Stimulated activated naive CD8-positive, alpha-beta T cell treated with anti-CD3 and anti-CD28 coated beads, Interleukin-15, amount 100 ng/mL, for 72 hours (primary cell): ENCODE measurements around the gene AHRR.
A peak's percentile ranks its signal among the peaks of the same experiment; 100 is the strongest.

ENCODE experiments used
- ATAC-seq: fragments of 150-1000 bp; cut with Tn5 transposase; 2 replicates; pipeline ENCODE4 v1.10.0; 2021; ENCODE audit warnings: mild to moderate bottlenecking, moderate library complexity
- DNase-seq, 2 donors: peaks; one replicate each; pipeline ENCODE4 v3.0.0; 2021 to 2022
- H3K27ac Mint-ChIP-seq, 2 donors: one replicate each; pipeline ENCODE4 v1.8.0; 2022; ENCODE audit warnings: mild to moderate bottlenecking in 2 of 2, mixed read lengths in 2 of 2, moderate library complexity in 2 of 2
- H3K27me3 Mint-ChIP-seq: one replicate; pipeline ENCODE4 v1.8.0; 2022; ENCODE audit warnings: mixed read lengths
- H3K4me1 Mint-ChIP-seq: one replicate; pipeline ENCODE4 v1.8.0; 2022; ENCODE audit warnings: mild to moderate bottlenecking, mixed read lengths
- H3K4me3 Mint-ChIP-seq, 2 donors: one replicate each; pipeline ENCODE4 v1.8.0; 2022; ENCODE audit warnings: mild to moderate bottlenecking in 2 of 2, mixed read lengths in 2 of 2, moderate library complexity in 1 of 2
- H3K9me3 Mint-ChIP-seq, 2 donors: one replicate each; pipeline ENCODE4 v1.8.0; 2022; ENCODE audit warnings: mixed read lengths in 2 of 2

The AHRR gene

DNA sequence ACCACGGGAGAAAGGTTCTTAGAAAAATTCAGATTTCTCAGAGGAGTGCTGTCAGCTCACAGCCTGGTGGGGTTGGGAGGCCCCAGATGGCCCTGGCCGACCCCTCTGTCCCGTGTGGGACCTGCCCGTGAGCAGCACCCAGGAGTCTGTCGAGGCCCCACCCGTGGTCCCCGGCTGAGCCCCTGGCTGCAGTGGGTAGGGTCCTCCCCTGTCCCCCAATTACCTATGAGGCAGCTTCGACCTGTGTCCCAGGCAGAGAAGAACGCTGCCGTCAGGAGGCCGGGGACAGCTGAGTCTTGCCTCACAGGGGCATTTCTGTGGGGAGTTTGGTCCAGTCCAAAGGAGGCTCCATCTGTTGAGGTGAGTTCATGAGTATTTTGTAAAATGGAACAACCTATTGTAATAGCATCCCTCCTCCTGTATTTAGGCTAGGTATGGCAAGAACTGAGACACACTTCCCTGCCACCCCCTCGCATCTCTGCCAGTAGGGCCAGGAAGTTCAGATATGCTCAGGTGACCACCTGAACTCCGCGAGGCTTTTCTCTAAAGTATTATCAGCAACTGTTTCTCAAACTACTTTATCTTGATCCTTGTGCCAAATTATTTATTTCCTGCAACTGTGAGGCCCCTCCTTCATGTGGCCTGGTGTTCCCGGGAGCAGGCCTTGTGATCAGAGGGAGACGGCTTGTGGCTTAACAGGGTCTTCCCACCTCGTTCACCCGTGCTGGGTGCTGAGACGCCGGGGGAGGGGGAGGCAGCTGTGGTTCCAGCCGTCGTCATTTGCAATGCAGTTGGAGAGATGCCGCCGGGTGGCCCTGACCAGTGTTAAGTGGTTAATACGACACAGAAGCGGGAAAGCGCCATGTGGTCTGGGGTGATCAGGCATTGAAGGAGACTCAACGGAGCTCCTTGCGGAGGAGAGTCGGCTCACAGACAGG is 1.7 kb downstream of the AHRR start:
- peaks cover 39% of the 10 kb centered on the region for H3K4me1 Mint-ChIP-seq
- H3K27me3 Mint-ChIP-seq, result peaks cover 34% of the 10 kb centered on the region
- peak; percentile 3 for ATAC-seq
- H3K9me3 Mint-ChIP-seq, result no peaks in the 10 kb centered on the region
- H3K27ac Mint-ChIP-seq, result peak overlapping the region in 1 of 2 donors; percentile 19
- no peak for DNase-seq
- H3K4me3 Mint-ChIP-seq, result peak overlapping the region; percentile 80 to 82

DNA sequence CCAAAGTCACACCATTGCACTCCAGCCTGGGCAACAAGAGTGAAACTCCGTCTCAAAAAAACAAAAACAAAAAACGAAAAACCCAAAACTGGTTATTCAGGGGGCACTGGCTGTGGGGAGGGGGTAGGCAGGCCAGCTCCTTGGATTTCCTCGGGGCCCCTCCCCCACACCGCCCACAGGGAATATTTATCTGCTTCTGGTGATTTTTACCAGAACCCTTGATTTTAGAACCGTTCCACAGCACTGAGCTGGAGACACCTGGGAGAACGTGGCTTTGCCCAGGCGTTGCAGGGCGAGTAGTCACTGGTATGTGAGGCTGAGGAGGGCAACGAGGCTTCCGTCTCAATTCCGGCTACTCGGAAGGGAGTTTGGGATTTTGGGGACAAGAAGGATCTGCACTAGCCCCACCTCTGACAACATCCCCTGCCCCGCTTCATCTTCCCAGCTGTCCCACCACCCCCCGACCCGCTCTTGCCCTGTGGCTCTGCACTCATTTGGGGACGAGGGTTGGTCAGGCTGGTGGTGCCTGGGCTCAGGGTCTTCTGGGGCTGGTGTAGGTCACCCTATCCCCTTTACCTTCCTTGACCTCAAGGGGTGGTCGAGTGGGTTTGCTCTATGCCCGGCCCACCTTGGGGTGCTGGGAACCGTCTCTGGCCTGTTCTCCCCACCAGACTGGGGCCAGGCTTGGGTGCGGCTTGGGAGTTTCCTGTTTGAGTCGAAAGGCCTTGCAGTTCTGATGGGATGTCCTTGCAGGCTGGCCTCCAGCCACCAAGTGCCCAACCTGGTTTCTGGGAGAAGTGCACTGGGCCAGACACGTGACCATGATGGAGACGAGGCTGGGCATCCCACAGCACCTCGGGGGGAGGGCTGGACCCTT is 3.5 kb downstream of the AHRR start:
- ATAC-seq, result no peak

DNA sequence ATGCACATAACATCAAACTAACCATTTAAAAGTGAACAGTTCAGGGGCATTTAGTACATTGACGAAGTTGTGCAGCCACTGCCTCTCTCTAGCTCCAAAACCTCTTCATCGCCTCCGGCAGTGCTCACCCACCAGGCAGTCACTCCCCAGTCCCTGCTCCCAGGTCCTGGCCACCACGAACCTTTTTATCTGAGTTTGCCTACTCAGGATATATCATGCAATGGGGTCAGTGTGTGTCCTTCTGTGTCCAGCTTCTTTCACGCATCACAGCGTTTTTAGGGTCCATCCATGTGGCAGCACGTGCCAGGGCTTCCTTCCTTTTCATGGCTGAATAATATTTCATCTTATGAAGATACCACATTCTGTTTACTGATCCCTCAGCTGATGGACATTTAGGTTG is 4.6 kb downstream of the AHRR start:
- no peak for ATAC-seq
- H3K9me3 Mint-ChIP-seq, result no peaks in the 10 kb centered on the region
- H3K4me3 Mint-ChIP-seq, result no peak overlapping the region
- H3K27ac Mint-ChIP-seq, result no peak overlapping the region
- DNase-seq, result no peak
- peaks cover 44% of the 10 kb centered on the region for H3K4me1 Mint-ChIP-seq
- H3K27me3 Mint-ChIP-seq, result peaks cover 14% of the 10 kb centered on the region

More for the DNA sequence above, 3.5 kb downstream of the AHRR start:
- Mint-ChIP-seq H3K27ac (no peak overlapping the region), H3K27me3 (peaks cover 23% of the 10 kb centered on the region), H3K9me3 (no peaks in the 10 kb centered on the region), H3K4me1 (peaks cover 41% of the 10 kb centered on the region), H3K4me3 (no peak overlapping the region)
- no peak for DNase-seq

DNA sequence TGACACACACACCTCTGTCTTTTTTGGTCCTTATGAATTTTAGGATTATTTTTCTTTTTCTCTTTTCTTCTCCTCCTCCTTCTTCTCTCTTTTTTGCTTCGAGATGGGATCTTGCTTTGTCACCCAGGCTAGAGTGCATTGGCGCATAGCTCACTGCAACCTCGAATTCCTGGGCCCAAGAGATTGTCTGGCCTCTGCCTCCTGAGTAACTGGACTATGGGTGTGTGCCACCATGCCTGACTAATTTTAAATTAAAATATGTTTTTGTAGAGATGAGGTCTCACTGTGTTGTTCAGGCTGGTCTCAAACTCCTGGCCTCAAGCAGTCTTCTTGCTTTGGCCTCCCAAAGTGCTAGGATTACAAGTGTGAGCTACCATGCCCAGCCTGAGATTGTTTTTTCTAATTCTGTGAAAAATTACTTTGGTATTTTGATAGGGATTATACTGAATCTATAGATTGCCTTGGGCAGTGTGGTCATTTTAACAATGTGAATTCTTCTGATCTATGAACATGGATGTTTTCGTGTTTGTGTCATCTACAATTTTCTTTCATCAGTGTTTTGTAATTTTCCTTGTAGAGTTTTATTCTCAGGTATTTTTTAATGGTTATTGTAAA is 7.7 kb downstream of the AHRR start:
- Mint-ChIP-seq H3K4me3 (no peak overlapping the region), H3K27me3 (peaks cover 14% of the 10 kb centered on the region), H3K9me3 (no peaks in the 10 kb centered on the region), H3K4me1 (peaks cover 58% of the 10 kb centered on the region), H3K27ac (no peak overlapping the region)
- ATAC-seq (no peak), DNase-seq (no peak)

DNA sequence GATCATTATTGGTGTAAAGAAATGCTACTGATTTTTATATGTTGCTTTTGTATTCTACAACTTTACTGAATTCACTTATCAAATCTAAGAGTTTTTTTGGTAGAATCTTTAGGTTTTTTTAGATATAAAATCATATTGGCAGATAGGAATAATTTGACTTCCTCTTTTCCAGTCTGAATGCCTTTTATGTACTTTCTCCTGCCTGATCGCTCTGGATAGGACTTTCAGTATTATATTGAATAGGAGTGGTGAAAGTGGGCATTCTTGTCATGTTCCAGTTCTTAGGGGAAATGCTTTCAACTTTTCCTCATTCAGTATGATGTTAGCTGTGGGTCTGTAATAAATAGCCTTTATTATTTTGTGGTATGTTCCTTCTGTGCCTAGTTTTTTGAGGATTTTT is 8.3 kb downstream of the AHRR start:
- ATAC-seq, result no peak
- no peak for DNase-seq
- Mint-ChIP-seq H3K27me3 (peaks cover 14% of the 10 kb centered on the region), H3K4me1 (peaks cover 63% of the 10 kb centered on the region), H3K9me3 (no peaks in the 10 kb centered on the region), H3K4me3 (no peak overlapping the region), H3K27ac (no peak overlapping the region)

DNA sequence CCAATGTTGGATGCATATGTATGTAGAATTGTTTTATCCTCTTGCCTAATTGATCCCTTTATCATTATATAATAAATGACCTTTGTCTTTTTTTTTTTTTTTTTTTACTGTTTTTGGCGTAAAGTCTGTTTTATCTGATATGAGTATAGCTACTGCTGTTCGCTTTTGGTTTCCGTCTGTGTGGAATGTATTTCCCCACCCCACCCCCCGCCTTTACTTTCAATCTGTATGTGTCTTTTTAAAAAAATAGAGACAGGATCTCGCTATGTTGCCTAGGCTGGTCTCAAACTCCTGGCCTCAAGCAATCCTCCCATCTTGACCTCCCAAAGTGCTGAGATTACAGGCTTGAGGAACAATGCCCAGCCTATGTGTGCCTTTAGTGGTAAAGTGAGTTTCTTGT is 11.3 kb downstream of the AHRR start:
- Mint-ChIP-seq H3K27me3 (no peaks in the 10 kb centered on the region), H3K27ac (peak overlapping the region in 1 of 2 donors; percentile 78), H3K9me3 (no peaks in the 10 kb centered on the region), H3K4me1 (peaks cover 81% of the 10 kb centered on the region), H3K4me3 (peak overlapping the region; percentile 24 to 74)
- no peak for DNase-seq
- ATAC-seq, result peak; percentile 84

DNA sequence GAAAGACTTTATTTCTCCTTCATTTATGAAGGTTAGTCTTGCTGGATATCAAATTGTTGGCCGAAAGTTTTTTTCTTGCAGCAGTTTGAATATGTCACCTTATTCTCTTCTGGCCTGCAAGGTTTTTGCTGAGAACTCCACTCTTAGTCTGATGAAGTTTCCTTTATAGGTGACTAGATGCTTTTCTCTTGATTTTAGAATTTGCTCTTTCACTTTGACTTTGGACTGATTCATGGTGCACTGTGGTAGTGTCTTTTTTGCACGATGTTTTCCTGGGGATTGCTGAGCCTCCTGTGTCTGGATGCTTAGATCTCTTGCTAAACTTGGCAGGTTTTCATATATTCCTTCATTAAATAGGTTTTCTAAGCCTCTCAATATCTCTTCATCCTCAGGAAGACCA is 12.4 kb downstream of the AHRR start:
- ATAC-seq (peak; percentile 80), DNase-seq (no peak)
- no peak overlapping the region for H3K27ac Mint-ChIP-seq
- H3K4me1 Mint-ChIP-seq, result peaks cover 80% of the 10 kb centered on the region
- H3K27me3 Mint-ChIP-seq, result no peaks in the 10 kb centered on the region
- H3K4me3 Mint-ChIP-seq, result peak overlapping the region; percentile 37 to 74
- H3K9me3 Mint-ChIP-seq, result no peaks in the 10 kb centered on the region

DNA sequence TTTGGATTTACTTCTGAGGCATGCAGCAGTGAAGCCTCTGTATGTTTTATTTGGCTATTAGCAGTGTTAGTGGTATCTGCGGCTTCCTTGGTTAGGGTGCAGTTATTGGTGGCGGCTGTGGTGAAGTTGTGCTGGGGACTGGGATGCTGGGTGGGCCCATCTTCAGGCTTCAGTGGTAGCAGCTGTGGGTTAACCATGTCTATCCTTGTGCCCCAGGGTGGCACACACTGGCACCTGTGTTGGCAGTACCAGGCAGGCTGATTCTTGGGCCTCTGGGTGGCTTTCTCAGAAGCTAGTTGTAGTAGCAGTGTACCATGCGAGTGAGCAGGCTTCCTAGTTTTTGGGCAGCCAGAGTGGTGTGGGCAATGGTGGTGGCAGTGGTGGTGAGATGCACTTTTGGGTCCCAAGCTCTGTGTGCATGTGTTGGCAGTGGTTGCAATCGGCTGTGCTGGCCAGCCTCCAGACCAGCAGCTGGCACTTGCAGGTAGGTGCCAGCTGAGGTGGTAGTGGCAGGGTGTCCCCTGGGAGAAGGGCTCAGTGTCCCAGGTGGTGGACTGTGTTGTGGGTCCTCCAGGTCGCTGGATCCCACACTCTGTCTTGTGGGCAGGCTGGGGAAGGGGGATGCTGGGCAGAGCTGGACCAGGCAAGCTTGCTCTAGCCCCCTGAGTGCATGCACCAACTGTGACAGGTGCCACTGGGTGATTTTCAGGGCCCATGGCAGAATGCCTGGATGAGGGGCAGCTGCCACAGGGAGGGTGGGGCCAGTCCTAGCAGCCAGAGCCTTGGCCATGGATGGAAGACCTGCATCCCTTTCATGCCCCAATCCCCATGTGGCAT is 13.6 kb downstream of the AHRR start:
- Mint-ChIP-seq H3K4me3 (peak overlapping the region; percentile 37 to 74), H3K27ac (peak overlapping the region in 1 of 2 donors; percentile 1), H3K9me3 (no peaks in the 10 kb centered on the region), H3K27me3 (no peaks in the 10 kb centered on the region), H3K4me1 (peaks cover 68% of the 10 kb centered on the region)
- DNase-seq (no peak), ATAC-seq (peak; percentile 42)

DNA sequence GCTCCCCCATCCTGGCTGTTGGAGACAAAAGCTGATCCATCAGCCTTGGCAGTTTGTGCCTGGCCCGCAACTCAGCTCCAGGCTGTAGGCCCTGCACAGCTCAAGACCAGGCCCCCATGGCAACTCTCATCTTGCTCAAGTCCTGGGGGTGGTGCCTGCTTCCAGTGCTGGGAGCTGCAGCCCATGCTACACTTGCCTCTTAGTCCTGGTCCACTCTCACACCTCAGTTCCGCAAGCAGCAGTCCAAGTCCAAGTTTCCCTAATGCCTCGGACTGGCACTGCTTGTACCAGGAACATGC is 14.2 kb downstream of the AHRR start:
- DNase-seq (no peak), ATAC-seq (no peak)
- Mint-ChIP-seq H3K27me3 (no peaks in the 10 kb centered on the region), H3K4me3 (no peak overlapping the region), H3K27ac (no peak overlapping the region), H3K9me3 (no peaks in the 10 kb centered on the region), H3K4me1 (peaks cover 62% of the 10 kb centered on the region)

DNA sequence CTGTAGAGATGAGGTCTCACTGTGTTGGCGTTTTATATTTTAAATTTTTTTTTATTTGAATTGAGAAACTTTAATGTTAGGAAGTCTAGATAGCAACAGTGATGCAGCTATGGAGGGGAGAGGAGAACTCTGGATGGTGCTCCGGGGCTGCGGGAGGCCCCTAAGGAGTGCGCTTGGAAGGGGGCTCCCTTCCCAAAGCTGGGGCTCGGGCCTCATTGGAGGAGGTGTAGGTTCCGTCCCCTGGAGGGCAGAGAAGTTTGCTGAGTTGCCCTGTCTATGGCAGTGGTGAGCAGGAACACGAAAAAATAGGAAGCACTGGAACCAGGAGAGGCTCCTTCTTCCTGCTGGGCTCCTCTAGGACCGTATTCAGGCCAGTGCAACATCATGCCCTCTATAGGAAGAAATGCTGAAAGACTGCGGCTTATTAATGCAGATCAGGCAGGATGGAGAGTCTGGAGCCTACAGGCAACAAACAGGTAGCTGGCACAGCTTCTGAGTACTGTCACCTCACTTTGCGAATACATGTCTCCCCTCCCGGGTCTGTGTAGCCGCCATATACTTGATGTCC is 16.1 kb downstream of the AHRR start:
- Mint-ChIP-seq H3K4me3 (no peak overlapping the region), H3K27me3 (no peaks in the 10 kb centered on the region), H3K9me3 (no peaks in the 10 kb centered on the region), H3K27ac (no peak overlapping the region), H3K4me1 (peaks cover 51% of the 10 kb centered on the region)
- ATAC-seq (no peak), DNase-seq (no peak)

DNA sequence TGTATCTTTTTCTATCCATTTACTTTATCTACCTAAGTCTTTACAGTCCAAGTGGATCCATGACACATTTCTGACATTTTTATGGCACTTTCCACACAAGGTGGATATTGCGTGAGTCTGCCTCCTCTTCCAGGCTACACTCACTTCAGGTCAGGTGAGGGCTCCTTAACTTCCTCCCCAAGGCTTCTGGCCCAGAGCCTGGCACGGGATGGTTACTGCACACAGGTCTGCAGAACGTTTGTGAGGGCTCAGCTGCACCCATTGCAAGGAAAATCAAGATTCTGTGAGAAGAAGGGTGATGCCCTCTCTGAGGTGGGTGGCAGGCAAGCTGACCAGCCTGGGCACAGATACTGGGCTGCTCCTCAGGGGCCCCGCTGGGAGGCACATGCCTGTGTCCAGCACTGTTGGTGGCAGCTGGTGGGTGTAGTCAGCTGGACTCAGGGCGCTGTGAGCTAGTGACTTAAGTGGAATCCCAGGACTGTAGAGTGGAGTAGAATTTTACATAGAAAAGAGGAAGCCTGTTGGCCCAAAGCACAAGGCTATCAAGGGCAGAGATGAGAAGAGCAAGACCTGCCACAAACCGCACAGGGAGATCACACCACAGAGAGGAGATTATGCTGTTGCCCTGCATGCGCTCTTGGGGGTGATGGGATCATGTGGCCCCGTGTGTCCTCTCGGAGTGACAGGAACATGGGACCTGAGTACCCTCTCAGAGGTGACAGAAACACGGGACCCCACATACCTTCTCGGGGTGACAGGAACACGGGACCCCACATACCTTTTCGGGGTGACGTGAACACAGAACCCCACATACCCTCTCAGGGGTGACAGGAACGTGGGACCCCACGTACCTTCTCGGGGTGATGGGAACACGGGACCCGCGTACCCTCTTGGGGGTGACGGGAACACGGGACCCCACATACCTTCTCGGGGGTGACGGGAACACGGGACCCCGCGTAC is 21.3 kb downstream of the AHRR start:
- peak overlapping the region; percentile 78 to 79 for H3K27ac Mint-ChIP-seq
- H3K4me1 Mint-ChIP-seq, result peaks cover 60% of the 10 kb centered on the region
- no peak for DNase-seq
- H3K4me3 Mint-ChIP-seq, result peak overlapping the region; percentile 82 to 86
- no peaks in the 10 kb centered on the region for H3K27me3 Mint-ChIP-seq
- H3K9me3 Mint-ChIP-seq, result no peaks in the 10 kb centered on the region
- peak; percentile 16 for ATAC-seq

DNA sequence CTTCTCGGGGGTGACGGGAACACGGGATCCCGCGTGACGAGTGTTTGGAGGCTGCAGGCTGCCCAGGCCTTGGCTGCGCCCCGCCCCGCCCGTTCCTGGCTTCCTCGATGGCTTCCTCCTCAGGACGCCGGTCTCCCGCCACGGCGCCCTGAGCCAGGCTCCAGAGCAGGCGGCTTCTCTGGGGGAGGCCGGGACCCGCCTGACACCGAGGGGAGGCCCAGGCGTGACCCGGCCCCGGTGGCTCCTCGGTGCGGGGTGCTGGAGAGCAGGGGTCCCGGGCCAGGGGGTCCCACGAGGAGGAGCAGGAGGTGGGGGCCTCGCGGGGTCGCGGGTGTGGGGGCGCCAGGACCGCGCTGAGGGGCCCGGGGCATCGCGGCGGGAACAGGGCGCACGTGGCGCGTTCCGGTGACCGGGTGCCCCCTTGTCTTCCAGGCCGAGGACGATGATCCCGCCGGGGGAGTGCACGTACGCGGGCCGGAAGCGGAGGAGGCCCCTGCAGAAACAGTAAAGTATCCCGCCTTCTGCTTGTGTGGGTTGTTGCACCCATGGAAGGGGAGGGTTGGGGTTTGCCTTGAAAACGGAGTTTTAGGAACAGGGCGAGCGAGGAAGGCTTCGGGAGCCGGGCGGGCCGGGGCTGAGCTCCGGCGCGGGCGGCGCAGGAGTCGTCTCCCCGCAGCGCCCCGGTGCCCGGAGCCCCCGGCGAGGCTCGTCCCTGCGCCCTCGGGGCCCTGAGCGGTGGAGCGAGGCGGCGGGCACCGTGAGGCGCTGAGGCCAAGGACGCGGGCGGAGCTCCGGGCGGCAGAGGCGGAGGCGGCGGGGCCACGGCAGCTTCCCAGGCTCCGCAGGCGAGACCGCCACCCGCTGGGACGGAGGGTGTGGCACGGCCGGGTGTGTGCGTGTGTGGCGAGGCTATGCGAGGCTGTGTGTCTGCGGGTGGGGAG is 22.2 kb downstream of the AHRR start:
- Mint-ChIP-seq H3K4me3 (peak overlapping the region; percentile 82 to 86), H3K4me1 (peaks cover 63% of the 10 kb centered on the region), H3K27me3 (no peaks in the 10 kb centered on the region), H3K9me3 (no peaks in the 10 kb centered on the region), H3K27ac (peak overlapping the region; percentile 91 to 97)
- DNase-seq (peak; percentile 57 to 63), ATAC-seq (peak; percentile 78)

DNA sequence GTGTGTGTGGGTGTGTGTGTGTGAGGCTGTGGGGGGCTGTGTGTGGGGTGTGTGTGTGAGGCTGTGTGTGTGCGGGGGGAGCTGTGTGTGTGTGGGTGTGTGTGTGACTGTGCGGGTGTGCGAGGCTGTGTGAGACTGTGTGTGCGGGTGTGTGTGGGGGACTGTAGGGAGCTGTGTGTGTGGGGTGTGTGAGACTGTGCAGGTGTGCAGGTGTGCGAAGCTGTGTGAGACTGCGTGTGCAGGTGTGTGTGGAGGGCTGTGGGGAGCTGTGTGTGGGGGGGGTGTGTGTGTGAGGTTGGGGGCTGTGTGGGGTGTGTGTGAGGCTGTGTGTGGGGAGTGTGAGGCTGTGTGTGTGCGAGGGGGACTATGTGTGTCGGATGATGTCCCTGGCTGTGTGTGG is 23.2 kb downstream of the AHRR start:
- ATAC-seq (no peak), DNase-seq (no peak)
- no peaks in the 10 kb centered on the region for H3K27me3 Mint-ChIP-seq
- H3K27ac Mint-ChIP-seq, result peak overlapping the region; percentile 4 to 78
- H3K4me1 Mint-ChIP-seq, result peaks cover 64% of the 10 kb centered on the region
- H3K9me3 Mint-ChIP-seq, result no peaks in the 10 kb centered on the region
- H3K4me3 Mint-ChIP-seq, result peak overlapping the region; percentile 68 to 88
